B cell (primary cell): ENCODE measurements around the gene RAI1.

Experiments used
- EZH2 ChIP-seq: IDR thresholded peaks from 2 replicates; pipeline ENCODE4 v1.6.1; 2012; ENCODE audit warnings: borderline replicate concordance, low read depth, mild to moderate bottlenecking, moderate library complexity, low read length; ENCODE audit not compliant: insufficient read depth, poor library complexity, severe bottlenecking
- TF ChIP-seq, protein P1 (sequence below): fragments of 200-600 bp; IDR thresholded peaks from one replicate; pipeline ENCODE4 v1.8.0; 2022; ENCODE audit warnings: antibody characterized with exemption, mild to moderate bottlenecking

GRCh38 chr17:17714879-17715278 is 33.6 kb downstream of the RAI1 start:
- TF ChIP-seq, protein P1, sequence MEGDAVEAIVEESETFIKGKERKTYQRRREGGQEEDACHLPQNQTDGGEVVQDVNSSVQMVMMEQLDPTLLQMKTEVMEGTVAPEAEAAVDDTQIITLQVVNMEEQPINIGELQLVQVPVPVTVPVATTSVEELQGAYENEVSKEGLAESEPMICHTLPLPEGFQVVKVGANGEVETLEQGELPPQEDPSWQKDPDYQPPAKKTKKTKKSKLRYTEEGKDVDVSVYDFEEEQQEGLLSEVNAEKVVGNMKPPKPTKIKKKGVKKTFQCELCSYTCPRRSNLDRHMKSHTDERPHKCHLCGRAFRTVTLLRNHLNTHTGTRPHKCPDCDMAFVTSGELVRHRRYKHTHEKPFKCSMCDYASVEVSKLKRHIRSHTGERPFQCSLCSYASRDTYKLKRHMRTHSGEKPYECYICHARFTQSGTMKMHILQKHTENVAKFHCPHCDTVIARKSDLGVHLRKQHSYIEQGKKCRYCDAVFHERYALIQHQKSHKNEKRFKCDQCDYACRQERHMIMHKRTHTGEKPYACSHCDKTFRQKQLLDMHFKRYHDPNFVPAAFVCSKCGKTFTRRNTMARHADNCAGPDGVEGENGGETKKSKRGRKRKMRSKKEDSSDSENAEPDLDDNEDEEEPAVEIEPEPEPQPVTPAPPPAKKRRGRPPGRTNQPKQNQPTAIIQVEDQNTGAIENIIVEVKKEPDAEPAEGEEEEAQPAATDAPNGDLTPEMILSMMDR: no peak
- no peak for TF ChIP-seq EZH2
